ENCODE measurements around the gene IL20RA.

DNA sequence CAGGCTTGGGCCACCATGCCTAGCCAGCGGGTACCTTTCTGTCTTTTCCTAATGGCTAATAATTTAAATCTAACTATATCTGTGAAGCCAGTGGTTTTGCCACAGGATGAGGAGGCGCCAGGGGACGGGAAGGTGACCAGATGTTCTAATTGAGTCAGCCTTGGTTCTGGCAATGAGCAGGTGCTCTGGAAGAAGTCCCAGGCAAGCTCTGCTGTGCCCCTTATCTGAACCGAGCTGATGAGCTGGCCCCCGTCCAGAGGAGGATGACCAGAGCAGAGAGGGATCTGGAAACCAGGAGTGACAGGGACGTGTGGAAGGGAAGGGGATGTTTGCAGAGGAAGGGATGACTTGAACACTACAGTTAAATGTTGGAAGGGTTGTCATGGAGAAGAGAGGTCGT lies 75.9 kb downstream of the IL20RA start:
- TF ChIP-seq POLR2AphosphoS5 (IDR thresholded peaks at IDR 0.05) = no peak
- TF ChIP-seq, protein P1, sequence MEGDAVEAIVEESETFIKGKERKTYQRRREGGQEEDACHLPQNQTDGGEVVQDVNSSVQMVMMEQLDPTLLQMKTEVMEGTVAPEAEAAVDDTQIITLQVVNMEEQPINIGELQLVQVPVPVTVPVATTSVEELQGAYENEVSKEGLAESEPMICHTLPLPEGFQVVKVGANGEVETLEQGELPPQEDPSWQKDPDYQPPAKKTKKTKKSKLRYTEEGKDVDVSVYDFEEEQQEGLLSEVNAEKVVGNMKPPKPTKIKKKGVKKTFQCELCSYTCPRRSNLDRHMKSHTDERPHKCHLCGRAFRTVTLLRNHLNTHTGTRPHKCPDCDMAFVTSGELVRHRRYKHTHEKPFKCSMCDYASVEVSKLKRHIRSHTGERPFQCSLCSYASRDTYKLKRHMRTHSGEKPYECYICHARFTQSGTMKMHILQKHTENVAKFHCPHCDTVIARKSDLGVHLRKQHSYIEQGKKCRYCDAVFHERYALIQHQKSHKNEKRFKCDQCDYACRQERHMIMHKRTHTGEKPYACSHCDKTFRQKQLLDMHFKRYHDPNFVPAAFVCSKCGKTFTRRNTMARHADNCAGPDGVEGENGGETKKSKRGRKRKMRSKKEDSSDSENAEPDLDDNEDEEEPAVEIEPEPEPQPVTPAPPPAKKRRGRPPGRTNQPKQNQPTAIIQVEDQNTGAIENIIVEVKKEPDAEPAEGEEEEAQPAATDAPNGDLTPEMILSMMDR (IDR thresholded peaks at IDR 0.05) = no peak
